ENCODE results near the gene PAXX.

Gene PAXX

DNA sequence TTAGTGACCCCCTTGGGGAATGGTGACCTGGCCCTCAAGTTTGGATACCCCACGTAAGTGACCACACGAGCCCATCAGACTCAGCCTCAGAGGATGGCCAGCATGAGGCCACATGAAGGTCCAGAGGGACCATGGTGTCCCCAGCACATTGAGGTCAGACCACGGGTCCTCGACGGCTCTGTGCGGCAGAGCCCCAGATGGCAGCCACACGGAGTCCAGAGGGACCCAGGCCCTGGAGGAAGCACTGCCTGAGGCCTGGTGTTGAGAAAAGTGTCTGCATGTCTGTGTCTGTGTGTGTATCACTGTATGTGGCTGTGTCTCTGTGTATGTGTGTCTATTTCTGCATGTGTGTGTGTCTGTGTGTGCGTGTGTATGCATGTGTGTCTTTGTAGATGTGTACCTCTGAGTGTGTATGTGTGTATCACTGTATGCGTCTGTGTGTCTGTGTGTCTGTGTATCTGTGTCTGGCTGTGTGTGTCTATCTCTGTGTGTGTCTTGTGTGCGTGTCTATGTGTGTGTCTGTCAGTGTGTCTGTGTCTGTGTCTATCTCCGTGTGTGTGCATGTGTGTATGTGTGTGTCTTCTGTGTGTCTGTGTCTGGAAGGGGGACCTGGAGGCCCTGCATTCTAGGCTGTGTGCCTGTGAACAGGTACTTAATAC lies 8.4 kb upstream of the PAXX start:
- DNase-seq (ENCODE audit: low read depth): no peak
- no peak for TF ChIP-seq MYC (IDR thresholded peaks at IDR 0.05; ENCODE audit: low read depth, low read length)
- TF ChIP-seq, protein P1, sequence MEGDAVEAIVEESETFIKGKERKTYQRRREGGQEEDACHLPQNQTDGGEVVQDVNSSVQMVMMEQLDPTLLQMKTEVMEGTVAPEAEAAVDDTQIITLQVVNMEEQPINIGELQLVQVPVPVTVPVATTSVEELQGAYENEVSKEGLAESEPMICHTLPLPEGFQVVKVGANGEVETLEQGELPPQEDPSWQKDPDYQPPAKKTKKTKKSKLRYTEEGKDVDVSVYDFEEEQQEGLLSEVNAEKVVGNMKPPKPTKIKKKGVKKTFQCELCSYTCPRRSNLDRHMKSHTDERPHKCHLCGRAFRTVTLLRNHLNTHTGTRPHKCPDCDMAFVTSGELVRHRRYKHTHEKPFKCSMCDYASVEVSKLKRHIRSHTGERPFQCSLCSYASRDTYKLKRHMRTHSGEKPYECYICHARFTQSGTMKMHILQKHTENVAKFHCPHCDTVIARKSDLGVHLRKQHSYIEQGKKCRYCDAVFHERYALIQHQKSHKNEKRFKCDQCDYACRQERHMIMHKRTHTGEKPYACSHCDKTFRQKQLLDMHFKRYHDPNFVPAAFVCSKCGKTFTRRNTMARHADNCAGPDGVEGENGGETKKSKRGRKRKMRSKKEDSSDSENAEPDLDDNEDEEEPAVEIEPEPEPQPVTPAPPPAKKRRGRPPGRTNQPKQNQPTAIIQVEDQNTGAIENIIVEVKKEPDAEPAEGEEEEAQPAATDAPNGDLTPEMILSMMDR (IDR thresholded peaks at IDR 0.05; ENCODE audit: low read depth, low read length): no peak
- TF ChIP-seq, protein P2, sequence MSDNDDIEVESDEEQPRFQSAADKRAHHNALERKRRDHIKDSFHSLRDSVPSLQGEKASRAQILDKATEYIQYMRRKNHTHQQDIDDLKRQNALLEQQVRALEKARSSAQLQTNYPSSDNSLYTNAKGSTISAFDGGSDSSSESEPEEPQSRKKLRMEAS (IDR thresholded peaks at IDR 0.05; ENCODE audit: low read depth, low read length): no peak
- TF ChIP-seq POLR2A (IDR thresholded peaks at IDR 0.05; ENCODE audit: extremely low read depth, insufficient read length): no peak

DNA sequence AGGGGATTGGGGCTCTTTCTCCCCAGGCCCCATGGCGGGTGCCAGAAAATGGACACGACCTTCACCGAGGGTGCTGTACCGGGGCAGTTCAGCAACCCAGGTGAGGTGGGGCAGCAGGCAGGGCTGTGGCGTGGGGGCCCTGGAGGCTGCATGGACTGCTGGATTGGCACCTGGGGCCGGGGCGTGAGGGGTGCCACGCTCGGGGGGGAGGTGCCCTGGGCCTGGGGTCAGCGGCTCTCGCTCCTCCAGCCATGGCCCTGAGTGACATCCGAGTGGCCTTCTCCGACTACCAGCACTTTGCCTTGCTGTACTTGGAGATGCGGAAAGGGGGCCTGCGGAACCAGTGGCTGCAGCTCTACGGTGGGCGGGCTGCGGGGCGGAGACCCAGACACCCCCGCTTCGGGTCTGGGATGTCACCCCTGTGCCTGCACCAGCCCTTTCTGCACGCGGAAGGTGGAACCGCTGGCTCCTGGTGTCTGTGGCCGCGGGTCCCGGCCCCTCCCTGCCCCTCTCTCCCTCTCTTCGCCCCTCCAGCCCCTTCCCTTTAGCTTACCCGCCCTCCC lies 7.7 kb upstream of the PAXX start:
- no peak overlapping the region for H3K4me3 ChIP-seq (ENCODE audit: low read depth, low read length)
- no peak for DNase-seq (ENCODE audit: low read depth)
- TF ChIP-seq MYC (IDR thresholded peaks at IDR 0.05; ENCODE audit: low read depth, low read length): no peak
- TF ChIP-seq, protein P2 (IDR thresholded peaks at IDR 0.05; ENCODE audit: low read depth, low read length): no peak
- no peak for TF ChIP-seq POLR2A (IDR thresholded peaks at IDR 0.05; ENCODE audit: extremely low read depth, insufficient read length)
- TF ChIP-seq, protein P1 (IDR thresholded peaks at IDR 0.05; ENCODE audit: low read depth, low read length): no peak

More for the DNA sequence above, 8.4 kb upstream of the PAXX start:
- H3K4me3 ChIP-seq (ENCODE audit: low read depth, low read length): no peak overlapping the region

DNA sequence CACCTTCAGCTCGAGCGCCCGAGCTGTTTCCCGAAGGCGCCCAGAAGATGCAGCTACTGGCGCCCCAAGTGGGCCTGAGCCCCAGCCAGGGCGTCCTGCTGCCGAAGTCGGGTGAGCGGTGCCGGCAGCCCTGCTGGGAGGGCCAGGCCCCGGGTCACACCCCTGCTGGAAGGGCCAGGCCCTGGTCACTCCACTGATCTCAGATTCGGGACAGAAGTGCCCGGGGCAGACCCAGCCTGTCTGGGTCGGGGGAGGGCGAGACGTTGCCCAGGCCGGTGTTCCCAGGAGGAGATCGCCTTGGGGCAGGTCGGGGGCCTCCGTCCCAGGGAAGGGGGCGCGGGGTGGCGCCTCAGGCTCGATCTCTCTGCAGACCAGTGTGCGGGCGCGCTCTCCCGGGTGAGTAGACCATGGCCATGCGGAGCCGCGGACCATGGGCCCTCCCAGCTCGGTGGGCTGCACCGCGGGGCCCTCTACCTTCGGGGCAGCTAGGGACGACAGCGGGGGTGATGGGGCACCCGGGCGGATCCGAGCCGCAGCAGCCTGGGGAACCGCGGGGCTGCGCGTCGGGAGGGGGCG lies 7.1 kb upstream of the PAXX start:
- H3K4me3 ChIP-seq (ENCODE audit: low read depth, low read length): no peak overlapping the region
- no peak for DNase-seq (ENCODE audit: low read depth)
- TF ChIP-seq POLR2A (IDR thresholded peaks at IDR 0.05; ENCODE audit: extremely low read depth, insufficient read length): no peak
- TF ChIP-seq, protein P1 (IDR thresholded peaks at IDR 0.05; ENCODE audit: low read depth, low read length): no peak
- TF ChIP-seq MYC (IDR thresholded peaks at IDR 0.05; ENCODE audit: low read depth, low read length): no peak

DNA sequence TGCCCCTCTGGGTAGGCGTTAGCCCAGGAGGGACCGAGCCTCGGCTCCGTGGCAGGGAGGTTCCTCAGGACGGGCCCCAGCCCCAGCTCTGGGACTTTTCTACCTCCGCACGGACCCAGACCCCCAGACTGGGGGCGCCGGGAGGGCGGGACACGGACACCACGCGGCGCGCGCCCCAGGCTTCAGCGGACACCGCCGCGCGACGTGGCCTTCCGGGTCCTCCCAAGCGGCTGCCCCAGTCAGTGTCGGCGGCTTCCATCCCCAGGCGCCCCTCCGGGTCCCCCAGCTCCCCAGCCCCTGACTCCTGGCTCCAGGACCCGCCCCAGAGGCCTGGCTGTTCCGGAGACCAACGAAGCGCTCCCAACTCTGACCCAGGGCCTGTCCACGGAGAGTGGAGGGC lies 6.4 kb upstream of the PAXX start:
- H3K4me3 ChIP-seq (ENCODE audit: low read depth, low read length): no peak overlapping the region

DNA sequence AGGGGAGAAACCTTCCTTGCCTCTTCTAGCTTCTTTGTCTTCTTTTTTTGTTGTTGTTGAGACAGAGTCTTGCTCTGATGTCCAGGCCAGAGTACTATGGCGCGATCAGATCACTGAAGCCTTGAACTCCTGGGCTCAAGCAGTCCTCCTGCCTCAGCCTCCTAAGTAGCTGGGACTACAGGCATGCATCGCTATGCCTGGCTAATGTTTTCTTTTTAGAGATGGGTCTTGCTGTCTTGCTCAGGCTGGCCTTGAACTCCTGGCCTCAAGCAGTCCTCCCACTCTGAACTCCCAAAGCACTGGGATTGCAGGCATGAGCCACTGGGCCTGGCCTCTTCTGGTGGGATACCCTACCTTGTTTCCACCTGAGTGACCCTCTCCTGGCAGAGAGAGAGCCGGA lies 3.4 kb upstream of the PAXX start:
- TF ChIP-seq, protein P1 (IDR thresholded peaks at IDR 0.05; ENCODE audit: low read depth, low read length): no peak
- TF ChIP-seq MYC (IDR thresholded peaks at IDR 0.05; ENCODE audit: low read depth, low read length): no peak
- TF ChIP-seq, protein P2 (IDR thresholded peaks at IDR 0.05; ENCODE audit: low read depth, low read length): no peak
- H3K4me3 ChIP-seq (ENCODE audit: low read depth, low read length): no peak overlapping the region
- DNase-seq (ENCODE audit: low read depth): no peak

More for the DNA sequence above, 6.4 kb upstream of the PAXX start:
- TF ChIP-seq, protein P2 (IDR thresholded peaks at IDR 0.05; ENCODE audit: low read depth, low read length): no peak
- TF ChIP-seq, protein P1 (IDR thresholded peaks at IDR 0.05; ENCODE audit: low read depth, low read length): no peak
- TF ChIP-seq MYC (IDR thresholded peaks at IDR 0.05; ENCODE audit: low read depth, low read length): no peak
- DNase-seq (ENCODE audit: low read depth): no peak
